H1 (cell line): Measurements from ENCODE around the gene KCNAB2. TPM values are rescaled to one million over a fixed set of nuclear protein-coding genes. Genes with fewer than 3 reads are reported as not detected.

ENCODE experiments used
- CTCF ChIA-PET: fragments of 300-600 bp; sonication (Branson Sonifier 250); formaldehyde crosslinking; loops from one replicate; lab custom pipeline; 2021; ENCODE audit not compliant: partially characterized antibody; lab: Charles Lee
- POLR2A ChIA-PET: fragments of 300-600 bp; sonication (Branson Sonifier 250); formaldehyde crosslinking; loops from one replicate; lab custom pipeline; 2021; ENCODE audit warnings: inconsistent platforms; ENCODE audit not compliant: partially characterized antibody; lab: Charles Lee
- DNase-seq, 2 experiments: peaks; one replicate each; pipeline versions ENCODE4 v3.0.0 to v3.0.0-alpha.2; 2010 to 2022; ENCODE audit warnings: low spot score in 2 of 2, low read depth in 1 of 2, mixed read lengths in 1 of 2
- FAIRE-seq: peaks from 2 replicates; lab custom pipeline; 2011; peaks lifted over from hg19 to GRCh38; lab: Jason Lieb, UNC
- H2AFZ ChIP-seq: 2 replicates; pipeline ENCODE4 v1.8.1; 2012; ENCODE audit warnings: low read length, inconsistent platforms
- H2AK5ac ChIP-seq: 2 replicates; pipeline ENCODE4 v1.6.1; 2013; ENCODE audit warnings: low read depth, low read length
- H2BK120ac ChIP-seq: replicated peaks from 2 replicates; pipeline ENCODE3; 2013; ENCODE audit warnings: low read depth, low read length, inconsistent platforms
- H2BK12ac ChIP-seq: 2 replicates; pipeline ENCODE4 v1.6.1; 2013; ENCODE audit warnings: low read depth, low read length
- H2BK15ac ChIP-seq: 2 replicates; pipeline ENCODE4 v1.6.1; 2013; ENCODE audit warnings: low read length
- H2BK20ac ChIP-seq: 2 replicates; pipeline ENCODE4 v1.6.1; 2013; ENCODE audit warnings: low read length
- H2BK5ac ChIP-seq: 2 replicates; pipeline ENCODE4 v1.6.1; 2013; ENCODE audit warnings: low read depth, low read length
- H3K14ac ChIP-seq: 2 replicates; pipeline ENCODE4 v1.6.1; 2013; ENCODE audit warnings: inconsistent platforms; ENCODE audit not compliant: insufficient read length
- H3K18ac ChIP-seq: 2 replicates; pipeline ENCODE4 v1.6.1; 2013; ENCODE audit warnings: low read length; ENCODE audit errors: extremely low read depth
- H3K23ac ChIP-seq: 2 replicates; pipeline ENCODE4 v1.6.1; 2013; ENCODE audit warnings: inconsistent platforms; ENCODE audit not compliant: insufficient read length
- H3K23me2 ChIP-seq: 2 replicates; pipeline ENCODE4 v1.6.1; 2013; ENCODE audit warnings: low read depth, low read length
- H3K27ac ChIP-seq: 2 replicates; pipeline ENCODE4 v1.6.1; 2011; ENCODE audit warnings: low read depth, low read length, inconsistent platforms
- H3K27me3 ChIP-seq, 4 experiments: replicated peaks in 1 of 4; 1 replicate in 1 of 4; 2 replicates in 3 of 4; pipeline versions ENCODE4 v1.6.1 to v1.8.1; 2011 to 2013; ENCODE audit warnings: low read length in 3 of 4, mild to moderate bottlenecking in 3 of 4, inconsistent platforms in 2 of 4, mixed read lengths in 2 of 4, moderate library complexity in 1 of 4; ENCODE audit not compliant: control insufficient read depth in 3 of 4, insufficient read depth in 3 of 4; ENCODE audit errors: extremely low read depth in 1 of 4
- H3K36me3 ChIP-seq, 4 experiments: 2 replicates each; pipeline versions ENCODE4 v1.6.1 to v1.8.1; 2011 to 2013; ENCODE audit warnings: mild to moderate bottlenecking in 4 of 4, low read length in 3 of 4, moderate library complexity in 2 of 4, control low read depth in 1 of 4, inconsistent platforms in 1 of 4; ENCODE audit not compliant: insufficient read depth in 4 of 4, control insufficient read depth in 2 of 4
- H3K4ac ChIP-seq: replicated peaks from 2 replicates; pipeline ENCODE3; 2013; ENCODE audit warnings: low read length, low read depth, mixed read lengths, inconsistent platforms; ENCODE audit not compliant: insufficient read length
- H3K4me1 ChIP-seq, 4 experiments: replicated peaks in 1 of 4; 1 replicate in 1 of 4; 2 replicates in 3 of 4; pipeline versions ENCODE4 v1.6.1 to v1.8.1; 2011 to 2013; ENCODE audit warnings: low read length in 3 of 4, inconsistent platforms in 2 of 4, mixed read lengths in 1 of 4; ENCODE audit not compliant: insufficient read depth in 4 of 4, control insufficient read depth in 3 of 4
- H3K4me2 ChIP-seq, 2 experiments: 2 replicates each; pipeline versions ENCODE4 v1.6.1 to v1.8.1; 2011 to 2013; ENCODE audit warnings: low read depth in 2 of 2, low read length in 2 of 2, control low read depth in 1 of 2, inconsistent platforms in 1 of 2, mild to moderate bottlenecking in 1 of 2; ENCODE audit not compliant: insufficient read depth in 1 of 2
- H3K4me3 ChIP-seq, 4 experiments: fragments of 200-600, 300-600 bp in 1 of 4; sonication (generic), shearing (Covaris generic), sonication (Bioruptor Twin) in 1 of 4; 2 replicates each; pipeline versions ENCODE4 v1.5.1 to v1.8.1; 2011 to 2016; ENCODE audit warnings: low read length in 4 of 4, low read depth in 3 of 4, control low read depth in 2 of 4, inconsistent platforms in 2 of 4, mild to moderate bottlenecking in 2 of 4, mixed read lengths in 1 of 4, moderate library complexity in 1 of 4; ENCODE audit not compliant: insufficient read depth in 2 of 4; ENCODE audit errors: extremely low read depth in 1 of 4
- H3K56ac ChIP-seq: replicated peaks from 2 replicates; pipeline ENCODE3; 2013; ENCODE audit warnings: low read depth, mild to moderate bottlenecking, mixed read lengths, low read length, inconsistent platforms; ENCODE audit not compliant: insufficient read length
- H3K79me1 ChIP-seq: 2 replicates; pipeline ENCODE4 v1.6.1; 2013; ENCODE audit warnings: low read depth, low read length, control low read depth
- H3K79me2 ChIP-seq, 2 experiments: 2 replicates each; pipeline versions ENCODE4 v1.6.1 to v1.8.1; 2012 to 2013; ENCODE audit warnings: low read length in 2 of 2, mild to moderate bottlenecking in 2 of 2, inconsistent platforms in 1 of 2; ENCODE audit not compliant: insufficient read depth in 2 of 2, control insufficient read depth in 1 of 2
- H3K9ac ChIP-seq, 4 experiments: replicated peaks in 1 of 4; 1 replicate in 1 of 4; 2 replicates in 3 of 4; pipeline versions ENCODE4 v1.6.1 to v1.8.1; 2011 to 2013; ENCODE audit warnings: low read depth in 3 of 4, low read length in 3 of 4, control low read depth in 2 of 4, mild to moderate bottlenecking in 2 of 4, moderate library complexity in 2 of 4, inconsistent platforms in 1 of 4; ENCODE audit errors: extremely low read depth in 1 of 4
- H3K9me3 ChIP-seq, 2 experiments: 2 replicates each; pipeline versions ENCODE4 v1.6.1 to v1.8.1; 2012 to 2013; ENCODE audit warnings: mild to moderate bottlenecking in 2 of 2, moderate library complexity in 2 of 2, control low read depth in 1 of 2, inconsistent platforms in 1 of 2, low read depth in 1 of 2, low read length in 1 of 2, mixed read lengths in 1 of 2; ENCODE audit not compliant: insufficient read depth in 2 of 2
- H4K20me1 ChIP-seq, 2 experiments: replicated peaks in 1 of 2; 2 replicates each; pipeline versions ENCODE3 to v1.8.1; 2011 to 2013; ENCODE audit warnings: inconsistent platforms in 2 of 2, low read length in 2 of 2, mild to moderate bottlenecking in 1 of 2; ENCODE audit not compliant: insufficient read depth in 2 of 2, control insufficient read depth in 1 of 2
- H4K5ac ChIP-seq: 2 replicates; pipeline ENCODE4 v1.6.1; 2013; ENCODE audit warnings: low read length, low read depth, mixed read lengths, inconsistent platforms; ENCODE audit not compliant: insufficient read length
- H4K8ac ChIP-seq: 2 replicates; pipeline ENCODE4 v1.8.0; 2013; ENCODE audit warnings: mild to moderate bottlenecking, moderate library complexity, low read length, inconsistent platforms; ENCODE audit not compliant: insufficient read depth; ENCODE audit errors: extremely low read depth
- H4K91ac ChIP-seq: replicated peaks from 2 replicates; pipeline ENCODE3; 2013; ENCODE audit warnings: low read length, mixed read lengths, inconsistent platforms; ENCODE audit not compliant: insufficient read length
- ATF2 ChIP-seq: IDR thresholded peaks from 2 replicates; pipeline ENCODE4 v1.6.1; 2012; ENCODE audit warnings: low read length, inconsistent platforms
- ATF3 ChIP-seq: IDR thresholded peaks from 2 replicates; pipeline ENCODE4 v1.6.1; 2011; ENCODE audit warnings: low read depth, mild to moderate bottlenecking, low read length; ENCODE audit not compliant: insufficient read depth
- FOSL1 ChIP-seq: IDR thresholded peaks from 2 replicates; pipeline ENCODE4 v1.6.1; 2011; ENCODE audit warnings: mild to moderate bottlenecking, low read depth, low read length, moderate library complexity; ENCODE audit not compliant: insufficient read depth
- GTF2F1 ChIP-seq: IDR thresholded peaks from 2 replicates; pipeline ENCODE4 v1.6.1; 2012; ENCODE audit warnings: low read depth, low read length, improper control_type of control experiment, borderline replicate concordance
- HDAC2 ChIP-seq, 2 experiments: fragments of 300-600 bp in 1 of 2; sonication (generic) in 1 of 2; IDR thresholded peaks; 2 replicates each; pipeline ENCODE4 v1.6.1; 2011 to 2012; ENCODE audit warnings: low read depth in 2 of 2, low read length in 2 of 2, mild to moderate bottlenecking in 2 of 2, moderate library complexity in 2 of 2, borderline replicate concordance in 1 of 2, inconsistent platforms in 1 of 2
- KDM5A ChIP-seq: fragments of 200-600 bp; IDR thresholded peaks from 2 replicates; pipeline ENCODE4 v1.7.1; 2012; ENCODE audit warnings: mild to moderate bottlenecking, low read length, inconsistent platforms, mixed read lengths
- NANOG ChIP-seq: IDR thresholded peaks from 2 replicates; pipeline ENCODE4 v1.6.1; 2011; ENCODE audit warnings: low read length, low read depth, mild to moderate bottlenecking, inconsistent platforms; ENCODE audit not compliant: insufficient read depth, poor library complexity, severe bottlenecking
- POLR2AphosphoS5 ChIP-seq: IDR thresholded peaks from 2 replicates; pipeline ENCODE4 v1.6.1; 2011; ENCODE audit warnings: low read depth, low read length
- RAD21 ChIP-seq, 2 experiments: IDR thresholded peaks in 1 of 2; conservative IDR thresholded peaks in 1 of 2; 2 replicates each; pipeline ENCODE4 v1.6.1; 2011; ENCODE audit warnings: low read depth in 2 of 2, low read length in 2 of 2, improper control_type of control experiment in 1 of 2, inconsistent platforms in 1 of 2, mild to moderate bottlenecking in 1 of 2, moderate library complexity in 1 of 2
- SIX5 ChIP-seq: IDR thresholded peaks from 2 replicates; pipeline ENCODE4 v1.6.1; 2011; ENCODE audit warnings: mild to moderate bottlenecking, low read depth, low read length
- SRF ChIP-seq: IDR thresholded peaks from 2 replicates; pipeline ENCODE4 v1.6.1; 2011; ENCODE audit warnings: mild to moderate bottlenecking, low read depth, low read length, moderate library complexity
- WGBS, 2 experiments: shearing (Covaris generic) in 1 of 2; methylation state at CpG; one replicate each; pipeline versions ENCODE4 v1.1.6 to v1.1.7; 2013 to 2015; ENCODE audit warnings: low lambda C conversion rate in 2 of 2, mixed read lengths in 2 of 2, inconsistent platforms in 1 of 2, low coverage in 1 of 2, missing lambda C conversion rate in 1 of 2; ENCODE audit not compliant: insufficient replicate concordance in 2 of 2, insufficient coverage in 1 of 2, insufficient read length in 1 of 2; ENCODE audit errors: extremely low coverage in 1 of 2, missing lambda C conversion rate in 1 of 2; 5-methylcytosine and 5-hydroxymethylcytosine counted together
- polyA plus RNA-seq, 7 experiments: library from polyadenylated mRNA; depleted of rRNA in 3 of 7; stranded (reverse) in 5 of 7; unstranded in 2 of 7; fragments of >200 nt in 5 of 7; fragments of 200-250 nt in 2 of 7; gene quantifications; 1 replicate in 5 of 7; 2 replicates in 1 of 7; 4 replicates in 1 of 7; pipeline versions ENCODE4 v1.2.1 to v1.2.3, GENCODE V29; 2011 to 2013; ENCODE audit warnings: missing spikeins in 2 of 7, mixed read lengths in 2 of 7
- total RNA-seq: library from RNA; stranded (reverse); fragmentation: NEBNext Ultra II Directional; extraction: Animal tissue kit (Norgen Biotek cat#: 25700); gene quantifications from 2 replicates; pipeline ENCODE4 v1.2.1, GENCODE V29; 2021

KCNAB2 gene
- total and polyA plus RNA-seq, 2 of the 8 experiments (the other 6 are each of a cell fraction or from before 2014, with no cell fraction given): 4.5 to 7.0 TPM

GRCh38 chr1:6039031-6039430 lies 6.7 kb upstream of the KCNAB2 start:
- no peak overlapping the region for H2BK12ac ChIP-seq
- no peak overlapping the region for H2BK20ac ChIP-seq
- H4K8ac ChIP-seq: no peak overlapping the region
- no peaks in the 10 kb centered on the region for H3K36me3 ChIP-seq
- H2AK5ac ChIP-seq: no peak overlapping the region
- no peak overlapping the region for H2BK120ac ChIP-seq
- H3K23ac ChIP-seq: no peak overlapping the region
- H3K9me3 ChIP-seq: no peaks in the 10 kb centered on the region
- no peak overlapping the region for H2AFZ ChIP-seq
- H3K4me1 ChIP-seq: peaks cover 0 to 12% (median 7%) of the 10 kb centered on the region in 4 experiments; a peak in 5 of 7 replicates
- no peak overlapping the region for H3K56ac ChIP-seq
- POLR2A ChIA-PET: no interaction called here
- no peak overlapping the region for H4K91ac ChIP-seq
- no peak overlapping the region for H3K4ac ChIP-seq
- H4K20me1 ChIP-seq: peaks cover 2 to 6% of the 10 kb centered on the region in 2 experiments
- FAIRE-seq (no peak), DNase-seq (no peak)
- no peak overlapping the region for H3K4me2 ChIP-seq
- no peak overlapping the region for H3K27ac ChIP-seq
- no peak overlapping the region for H3K4me3 ChIP-seq
- CTCF ChIA-PET: interaction anchor here (0.6 to 1.6 kb wide), 13 partner anchors 9 to 168 kb away, joined by 3 to 11 read pairs (median 3); no protein-coding TSS in a partner anchor
- H3K14ac ChIP-seq: no peak overlapping the region
- H3K79me1 ChIP-seq: no peaks in the 10 kb centered on the region
- 80% methylated on average over 14 of the region's 15 CpGs; no CpG with 5 or more reads in 1 of the 2 experiments for WGBS, 2 experiments
- no peaks in the 10 kb centered on the region for H3K79me2 ChIP-seq
- no peak overlapping the region for H3K9ac ChIP-seq
- no peak overlapping the region for H2BK15ac ChIP-seq
- no peak overlapping the region for H2BK5ac ChIP-seq
- 0 out of 2 replicates have a peak, but pooled peaks cover 3% of the 10 kb centered on the region for H3K23me2 ChIP-seq
- H3K18ac ChIP-seq: no peak overlapping the region
- no peaks in the 10 kb centered on the region; a peak in 1 of 7 replicates for H3K27me3 ChIP-seq
- H4K5ac ChIP-seq: no peak overlapping the region
- TF ChIP-seq ATF3: no peak
- TF ChIP-seq SIX5: no peak
- TF ChIP-seq POLR2AphosphoS5: no peak
- no peak for TF ChIP-seq HDAC2 (IDR thresholded peaks at IDR 0.05; ENCODE audit: borderline replicate concordance in 1 of 2, low read depth in 2 of 2, low read length in 2 of 2)
- no peak for TF ChIP-seq NANOG
- TF ChIP-seq FOSL1: no peak
- no peak for TF ChIP-seq ATF2
- TF ChIP-seq RAD21 (IDR thresholded peaks at IDR 0.05 in 1 of 2, conservative IDR thresholded peaks at IDR 0.05 in 1 of 2; ENCODE audit: low read depth in 2 of 2, low read length in 2 of 2): no peak; a peak in 1 of 4 replicates
- TF ChIP-seq SRF: no peak
- no peak for TF ChIP-seq KDM5A
- TF ChIP-seq GTF2F1: no peak
